NCI-H2107 treated with DMSO at 0.1 percent for 48 hours (cell line): ENCODE results near the gene ULBP2.
"Not testable (repeated sequence)": the region's sequence is repeated elsewhere in the genome, so short reads cannot be mapped to it uniquely, and the experiment has no call there.

Experiments
- DNase-seq: peaks from one replicate; lab custom pipeline; 2025; ENCODE audit not compliant: unreplicated experiment; lab: John Stamatoyannopoulos, UW

Gene ULBP2

DNA sequence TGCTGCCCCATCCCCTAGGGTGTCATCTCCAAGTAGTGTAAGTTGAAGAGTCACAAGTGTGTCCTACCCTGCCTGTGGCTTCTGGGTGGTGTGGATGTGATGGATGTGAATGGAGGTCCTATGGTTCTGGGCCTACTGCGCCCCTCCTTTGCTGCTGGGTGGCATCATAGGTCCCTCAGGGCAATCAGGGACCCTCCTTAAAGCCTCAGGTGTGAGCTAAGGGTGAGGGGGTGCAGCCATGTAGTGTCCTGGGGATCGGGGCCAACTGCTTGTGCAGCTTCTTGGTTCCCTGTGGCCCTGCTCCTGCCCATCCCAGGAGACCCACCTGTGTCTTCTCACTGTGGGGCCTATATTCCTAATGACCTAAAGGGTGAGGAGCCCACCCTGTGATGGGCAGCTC is 24.5 kb downstream of the ULBP2 start:
- DNase-seq, result not testable (repeated sequence)

DNA sequence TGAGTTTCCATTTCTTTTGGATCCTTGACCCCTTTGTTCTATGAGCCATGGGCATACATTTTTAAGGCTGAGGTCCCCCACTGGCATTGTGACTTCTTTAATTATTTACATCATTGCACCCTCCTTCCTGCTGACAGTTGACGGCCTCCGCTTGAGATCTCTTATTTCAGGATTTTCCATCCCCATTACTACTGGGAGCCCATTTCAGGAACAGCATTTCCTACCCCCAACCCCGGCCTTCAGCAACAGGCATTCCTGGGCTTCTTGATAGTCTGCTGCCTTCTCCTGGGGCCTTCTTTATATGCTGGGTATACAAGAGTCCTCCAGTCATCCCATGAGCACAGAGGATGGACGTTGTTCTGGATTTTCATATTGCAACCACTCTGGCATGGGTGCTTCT is 25.8 kb downstream of the ULBP2 start:
- DNase-seq, result no peak

DNA sequence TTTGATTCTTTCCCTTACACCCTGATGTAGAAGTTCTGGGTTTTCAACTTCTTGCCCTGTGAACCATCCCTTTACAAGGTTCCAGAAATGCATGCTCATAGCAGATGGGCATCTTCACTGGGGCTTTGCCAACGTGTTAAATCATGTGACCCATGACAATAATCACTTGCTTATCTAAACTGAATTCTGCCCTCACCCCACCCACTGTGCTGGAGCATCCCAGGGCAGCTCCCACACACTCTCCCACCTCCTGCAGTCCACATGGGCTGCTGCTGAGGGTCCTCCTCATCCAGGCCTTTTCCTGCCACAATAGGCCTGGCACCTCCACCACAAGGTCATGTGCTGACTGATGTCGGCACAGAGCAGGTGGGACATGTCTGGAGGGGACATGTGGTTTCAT is 26.2 kb downstream of the ULBP2 start:
- not testable (repeated sequence) for DNase-seq

DNA sequence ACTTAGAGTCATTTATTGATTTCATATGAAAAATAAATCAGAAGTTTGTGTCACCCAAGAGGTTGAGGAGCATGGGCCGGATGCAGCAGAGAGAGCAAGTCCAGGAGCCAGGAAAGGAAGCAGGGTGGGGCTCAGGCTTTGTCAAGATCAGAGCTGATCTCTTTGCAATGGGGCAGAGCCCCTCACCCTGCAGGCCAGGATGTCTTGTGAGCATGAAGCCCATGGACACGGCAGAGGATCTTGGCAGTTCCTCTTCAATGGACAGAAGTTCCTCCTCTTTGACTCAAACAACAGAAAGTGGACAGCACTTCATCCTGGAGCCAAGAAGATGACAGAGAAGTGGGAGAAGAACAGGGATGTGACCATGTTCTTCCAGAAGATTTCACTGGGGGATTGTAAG is 27.1 kb downstream of the ULBP2 start:
- DNase-seq, result not testable (repeated sequence)

DNA sequence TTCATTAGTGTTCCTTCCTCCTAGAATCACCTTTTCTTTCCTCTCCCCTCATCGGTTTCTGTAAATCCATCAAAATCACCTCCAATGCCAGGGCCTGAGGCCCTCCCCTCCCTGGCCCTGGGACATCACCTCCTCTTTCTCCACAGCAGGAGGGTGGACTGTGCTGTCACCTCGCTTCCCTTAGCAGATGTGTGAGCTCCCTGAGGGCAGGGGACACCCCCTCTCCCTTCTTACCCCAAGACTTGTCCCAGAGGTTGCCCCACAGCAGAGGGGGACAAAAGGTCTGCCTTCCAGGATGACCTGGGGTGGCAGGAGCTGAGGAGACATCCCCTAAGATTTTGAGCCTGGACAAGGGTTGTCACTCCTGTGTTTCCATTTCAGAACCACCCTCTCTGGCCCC is 27.8 kb downstream of the ULBP2 start:
- DNase-seq, result no peak

DNA sequence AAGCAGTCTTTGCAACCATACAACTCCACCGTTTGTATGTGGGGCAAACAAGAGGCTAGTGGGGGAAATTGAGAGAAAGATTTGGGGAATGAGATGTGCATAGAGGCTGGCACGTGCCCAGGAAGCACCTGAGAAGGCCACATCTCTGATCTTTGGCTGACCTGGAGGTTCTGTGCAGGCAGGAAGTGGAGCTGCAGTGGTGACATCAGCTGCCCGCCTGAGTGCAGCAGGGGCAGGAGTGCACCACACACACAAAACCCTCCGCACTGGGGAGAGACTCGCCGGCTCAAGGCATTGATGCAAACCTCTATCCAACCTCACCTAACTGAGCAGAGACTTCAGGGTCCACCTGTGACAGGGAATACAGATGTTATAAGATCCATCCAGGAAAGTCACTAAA is 32.6 kb downstream of the ULBP2 start:
- DNase-seq, result not testable (repeated sequence)

DNA sequence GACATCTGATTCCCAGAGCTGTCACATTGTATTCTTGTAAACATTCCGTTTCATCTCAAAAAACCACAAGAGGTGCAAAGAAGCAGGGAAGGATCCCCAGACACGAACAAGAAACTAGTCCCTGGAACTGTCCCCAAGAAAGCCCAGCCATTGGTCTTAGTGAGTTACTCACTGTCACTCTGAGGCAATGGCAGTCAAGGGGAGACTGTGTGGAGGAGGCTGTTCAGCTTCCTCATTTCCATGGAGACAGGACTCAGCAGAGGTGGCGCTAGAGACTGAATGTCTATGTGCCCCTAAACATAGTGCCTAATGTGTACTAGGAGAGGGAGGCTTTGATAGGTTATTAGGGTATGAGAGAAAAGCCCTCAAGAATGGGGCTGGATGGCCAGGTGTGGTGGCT is 33.0 kb downstream of the ULBP2 start:
- DNase-seq, result no peak

DNA sequence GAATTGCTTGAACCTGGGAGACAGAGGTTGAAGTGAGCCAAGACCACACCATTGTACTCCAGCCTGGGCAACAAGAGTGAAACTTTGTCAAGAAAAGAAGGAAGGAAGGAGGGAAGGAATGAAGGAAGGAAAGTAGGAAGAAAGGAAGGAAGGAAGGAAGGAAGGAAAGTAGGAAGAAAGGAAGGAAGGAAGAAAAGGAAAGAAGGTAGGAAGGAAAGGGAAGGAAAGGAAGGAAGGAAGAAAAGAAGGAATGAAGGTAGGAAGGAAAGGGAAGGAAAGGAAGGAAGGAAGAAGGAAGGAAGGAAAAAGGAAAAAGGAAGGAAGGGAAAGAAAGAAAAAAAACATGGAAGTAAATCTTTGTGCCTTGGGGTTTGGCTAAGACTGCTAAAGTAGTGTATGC is 33.6 kb downstream of the ULBP2 start:
- no peak for DNase-seq

DNA sequence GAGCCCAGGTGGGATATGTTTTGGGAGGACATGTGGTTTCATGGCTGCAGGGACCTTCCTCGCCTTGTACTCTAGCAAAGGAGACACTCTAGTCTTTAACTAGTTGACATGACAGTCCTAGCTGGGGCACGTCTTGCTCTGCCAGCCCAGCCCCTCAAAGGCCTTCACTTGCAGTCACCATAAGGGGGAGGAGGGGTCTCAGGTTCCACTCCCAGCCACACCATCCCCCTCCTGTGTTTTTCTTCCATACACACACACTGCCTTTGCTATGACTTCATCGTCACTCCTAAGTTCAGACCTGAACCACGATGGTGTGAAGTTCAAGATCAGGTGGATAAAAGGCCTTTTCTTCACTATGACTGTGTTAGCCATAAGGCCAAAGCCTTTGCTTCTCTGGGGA is 35.4 kb downstream of the ULBP2 start:
- no peak for DNase-seq

DNA sequence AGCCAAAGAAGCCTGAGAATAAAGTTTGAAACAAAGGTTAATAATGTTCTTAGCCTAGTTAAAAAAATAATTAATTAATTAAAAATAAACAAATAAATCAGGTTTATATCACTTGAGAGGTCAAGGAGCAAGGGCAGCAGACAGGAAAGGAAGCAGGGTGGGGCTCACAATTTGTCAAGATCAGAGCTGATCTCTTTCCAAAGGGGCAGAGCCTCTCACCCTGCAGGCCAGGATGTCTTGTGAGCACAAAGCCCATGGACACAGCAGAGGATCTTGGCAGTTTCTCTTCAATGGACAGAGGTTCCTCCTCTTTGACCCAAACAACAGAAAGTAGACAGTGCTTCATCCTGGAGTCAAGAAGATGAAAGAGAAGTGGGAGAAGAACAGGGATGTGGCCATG is 36.8 kb downstream of the ULBP2 start:
- no peak for DNase-seq

DNA sequence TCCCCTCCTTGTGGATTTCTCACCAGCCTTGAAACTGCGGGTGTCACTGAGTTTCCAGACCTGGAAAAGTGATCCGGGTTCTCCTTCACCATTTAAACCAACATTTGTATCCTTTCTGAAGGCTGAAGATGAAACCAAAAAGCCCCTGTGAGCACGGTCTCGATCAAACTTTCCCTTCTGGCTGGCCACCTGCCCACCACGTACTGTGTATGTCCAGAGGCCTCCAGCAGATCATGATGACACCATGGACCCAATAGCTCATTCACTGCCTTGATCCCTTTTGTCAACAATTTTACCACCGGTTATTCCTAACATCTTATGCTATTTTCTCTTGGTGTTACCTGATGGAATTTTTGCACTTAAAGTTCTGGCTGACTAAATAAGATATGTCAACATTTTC is 37.5 kb downstream of the ULBP2 start:
- DNase-seq, result no peak

DNA sequence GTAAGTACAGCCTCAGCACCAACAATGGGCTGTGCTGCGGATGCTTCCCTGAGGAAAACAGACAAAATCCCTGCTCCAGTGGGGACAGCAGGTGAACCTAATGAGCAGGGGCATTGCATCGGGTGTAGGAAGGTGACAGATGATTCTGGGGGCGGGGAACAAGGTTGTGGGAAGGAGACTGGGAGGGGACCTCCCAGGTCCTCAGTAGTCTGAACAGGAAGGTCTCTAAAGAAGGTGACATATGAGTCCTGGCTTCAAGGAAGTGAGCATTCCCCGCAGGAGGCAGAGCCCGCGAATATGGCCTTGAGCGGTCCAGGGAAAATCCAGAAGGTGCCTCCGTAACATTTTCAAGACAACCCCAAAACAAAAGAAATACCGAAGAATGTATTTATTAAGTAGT is 41.3 kb downstream of the ULBP2 start:
- DNase-seq, result no peak

DNA sequence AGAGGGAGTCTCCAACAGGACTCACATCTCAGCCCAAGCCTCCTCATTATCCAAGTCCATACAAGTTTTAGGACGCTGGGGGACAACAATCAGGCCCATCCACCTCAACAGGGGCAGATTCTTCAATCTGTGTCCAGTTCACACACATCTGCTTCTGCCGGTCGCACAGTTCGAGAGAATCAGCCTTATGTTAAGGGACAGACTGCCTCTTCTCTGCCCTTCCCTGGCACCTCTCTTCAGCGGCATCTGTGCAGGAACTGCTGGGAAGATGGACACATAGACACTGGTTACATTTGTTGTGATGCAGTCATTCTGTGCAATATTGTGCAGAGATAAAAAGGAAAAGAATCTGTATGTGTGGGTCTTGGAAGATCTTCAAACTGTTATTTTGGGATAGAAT is 43.0 kb downstream of the ULBP2 start:
- DNase-seq, result no peak

DNA sequence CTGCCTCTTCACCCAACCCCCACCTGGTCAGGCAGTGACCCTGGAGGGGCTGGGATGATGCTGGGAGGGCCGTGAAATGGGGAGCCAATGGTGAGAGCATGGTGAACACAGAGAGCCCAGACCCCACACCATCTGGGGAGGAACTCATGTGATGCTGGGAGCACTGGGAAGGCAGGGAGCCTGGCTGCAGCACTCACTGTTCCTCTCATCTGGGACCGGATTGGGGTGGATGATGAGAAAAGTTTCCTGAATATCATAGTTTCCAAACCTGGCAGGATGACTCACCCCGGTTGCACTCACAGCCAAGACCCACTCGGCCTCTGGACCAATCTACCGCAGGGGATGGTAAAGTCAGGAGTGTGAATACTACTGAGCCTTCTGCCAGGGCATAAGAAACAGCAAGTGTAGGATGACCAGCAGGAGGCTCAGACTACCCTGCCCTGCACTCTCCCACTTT is 43.7 kb downstream of the ULBP2 start:
- no peak for DNase-seq

DNA sequence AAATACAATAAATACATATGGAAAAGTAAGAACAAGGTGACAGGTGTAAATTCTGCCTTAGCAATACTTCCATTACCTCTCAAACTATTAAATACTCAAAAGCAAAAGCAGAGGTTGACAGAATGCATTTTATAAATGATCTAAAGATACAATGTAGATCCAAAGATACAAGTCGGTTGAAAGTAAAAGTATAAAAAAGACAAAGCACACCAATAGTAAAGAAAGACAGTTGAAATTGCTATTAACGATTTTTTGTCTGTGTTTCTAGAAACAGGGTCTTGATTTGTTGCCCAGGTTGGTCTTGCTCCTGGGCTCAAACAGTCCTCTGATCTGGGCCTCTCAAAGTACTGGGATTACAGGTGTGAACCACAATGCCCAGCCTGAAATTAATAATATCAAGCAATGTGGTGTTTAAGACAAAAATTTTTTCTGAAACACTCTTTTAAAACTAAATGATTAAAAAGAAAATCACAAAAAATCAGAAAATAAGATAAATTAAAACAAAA is 45.8 kb downstream of the ULBP2 start:
- no peak for DNase-seq

DNA sequence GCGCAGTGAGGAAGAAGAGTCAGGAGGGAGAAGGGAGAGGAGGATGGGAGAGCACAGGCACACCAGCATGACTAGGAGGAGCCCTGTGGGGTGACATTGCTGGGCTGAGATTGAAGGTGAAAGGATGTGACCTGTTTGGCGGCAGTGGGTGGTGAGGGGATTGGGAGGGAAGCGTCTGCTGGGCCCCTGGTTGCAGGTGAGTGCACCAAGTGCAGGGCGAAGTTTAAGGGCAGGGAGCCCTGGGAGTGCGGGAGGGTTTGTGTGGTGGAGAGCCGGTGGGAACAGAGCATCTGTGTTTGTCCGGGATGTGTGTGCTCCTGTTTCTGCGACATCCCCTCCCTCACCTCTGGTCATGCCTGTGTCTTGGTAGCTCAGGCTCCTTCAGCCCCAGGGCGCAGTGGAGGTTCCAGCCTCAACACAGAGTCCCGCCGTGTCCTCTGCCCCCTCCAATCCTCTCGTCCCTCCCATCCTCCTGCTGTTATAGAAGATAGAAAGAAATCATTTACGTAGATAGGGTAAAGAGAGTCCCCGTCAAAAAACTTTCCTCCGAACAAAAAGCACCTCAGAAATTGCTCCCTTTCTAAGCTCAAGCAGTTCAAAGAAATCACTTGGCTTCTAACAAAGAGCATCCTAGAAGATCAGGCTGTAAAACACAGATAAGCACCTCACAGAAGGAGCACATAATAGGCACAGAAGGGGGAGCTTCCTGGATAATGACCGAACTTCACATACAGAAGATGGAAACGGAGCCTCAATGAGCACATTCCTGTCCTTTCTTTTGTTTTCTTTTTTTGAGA is 46.9 kb downstream of the ULBP2 start:
- no peak for DNase-seq

DNA sequence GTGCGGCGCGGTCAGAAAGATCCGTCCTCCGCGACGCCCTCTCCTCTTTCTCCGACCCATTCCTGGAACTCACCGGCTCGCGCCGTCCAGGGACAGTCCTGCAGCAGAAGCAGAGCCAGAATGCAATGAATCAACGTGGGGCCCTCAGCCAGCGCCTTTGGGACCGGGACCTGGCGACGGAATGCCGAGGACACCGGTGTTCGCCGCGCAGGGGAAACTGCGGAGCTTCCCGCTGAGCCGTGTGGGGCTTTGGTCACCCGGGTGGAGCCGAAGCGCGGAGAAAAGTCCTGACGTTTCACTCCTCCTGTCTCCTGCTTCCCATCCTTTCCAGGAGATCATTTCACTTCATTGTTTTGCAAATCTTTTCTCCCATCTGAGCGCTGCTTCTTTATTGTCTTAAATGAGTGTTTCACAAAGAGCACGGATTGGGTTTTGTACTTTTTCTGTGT is 48.4 kb downstream of the ULBP2 start:
- DNase-seq, result no peak

DNA sequence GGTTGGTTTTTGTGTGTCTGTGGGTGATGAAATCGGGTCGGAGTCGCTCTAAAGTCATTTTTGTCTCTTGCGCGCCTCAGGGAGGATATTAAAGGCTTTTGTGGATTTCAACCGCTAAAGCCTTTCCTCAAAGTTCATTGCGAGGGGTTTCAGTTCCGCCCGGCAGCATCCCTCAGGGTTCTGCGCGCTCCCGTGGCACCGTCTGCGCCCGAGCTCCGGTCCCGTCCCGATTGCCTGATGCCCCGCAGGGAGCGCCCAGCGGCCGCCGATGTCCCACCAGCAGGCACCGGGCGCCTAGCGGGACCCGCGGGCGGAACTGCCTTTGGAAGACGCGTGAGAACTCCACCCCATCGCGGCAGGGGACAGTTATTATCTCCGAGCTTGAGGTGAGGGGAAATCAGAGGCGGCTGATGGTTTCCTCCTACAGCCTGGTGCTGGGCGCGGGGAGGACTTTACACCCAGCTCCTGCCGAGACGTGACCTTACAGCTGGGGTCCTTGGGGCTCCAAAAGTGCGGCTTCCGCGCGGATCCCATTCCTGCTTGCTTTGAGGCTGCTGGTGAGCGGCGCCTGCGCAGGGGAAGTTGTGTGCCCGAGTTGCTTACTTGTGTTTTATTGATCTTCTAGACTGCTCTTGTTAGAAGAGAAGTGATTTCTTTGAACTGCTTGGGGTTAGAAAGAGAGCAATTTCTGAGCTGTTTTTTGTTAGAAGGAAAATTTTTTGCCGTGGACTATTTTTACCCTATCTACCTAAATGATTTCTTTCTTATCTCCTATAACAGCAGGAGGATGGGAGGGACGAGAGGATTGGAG is 49.1 kb downstream of the ULBP2 start:
- no peak for DNase-seq

DNA sequence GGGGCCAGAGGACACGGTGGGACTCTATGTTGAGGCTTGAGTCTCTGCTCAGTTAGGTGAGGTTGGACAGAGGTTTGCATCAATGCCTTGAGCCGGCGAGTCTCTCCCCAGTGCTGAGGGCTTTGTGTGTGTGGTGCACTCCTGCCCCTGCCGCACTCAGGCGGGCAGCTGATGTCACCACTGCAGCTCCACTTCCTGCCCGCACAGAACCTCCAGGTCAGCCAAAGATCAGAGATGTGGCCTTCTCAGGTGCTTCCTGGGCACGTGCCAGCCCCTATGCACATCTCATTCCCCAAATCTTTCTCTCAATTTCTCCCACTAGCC is 49.6 kb downstream of the ULBP2 start:
- DNase-seq, result not testable (repeated sequence)

DNA sequence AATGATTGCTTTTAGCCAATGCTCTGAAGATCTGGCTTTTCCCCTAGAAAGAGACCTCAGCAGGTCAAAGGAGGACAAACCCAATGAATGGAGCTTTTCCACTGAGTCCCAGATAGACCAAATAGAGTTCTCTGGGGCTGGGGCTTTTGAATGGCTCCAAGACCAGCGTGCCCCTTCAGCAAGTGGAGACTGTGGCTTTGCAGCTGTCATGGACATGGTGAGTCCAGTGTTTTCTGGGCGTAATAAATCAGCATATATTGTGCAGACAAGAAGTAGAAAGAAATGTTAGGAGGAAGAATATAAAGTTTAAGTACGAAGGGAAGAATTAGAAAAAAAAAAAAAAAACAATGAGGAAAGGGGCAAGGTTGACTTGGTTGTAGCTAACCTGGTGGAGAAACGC is 50.0 kb downstream of the ULBP2 start:
- DNase-seq, result no peak

DNA sequence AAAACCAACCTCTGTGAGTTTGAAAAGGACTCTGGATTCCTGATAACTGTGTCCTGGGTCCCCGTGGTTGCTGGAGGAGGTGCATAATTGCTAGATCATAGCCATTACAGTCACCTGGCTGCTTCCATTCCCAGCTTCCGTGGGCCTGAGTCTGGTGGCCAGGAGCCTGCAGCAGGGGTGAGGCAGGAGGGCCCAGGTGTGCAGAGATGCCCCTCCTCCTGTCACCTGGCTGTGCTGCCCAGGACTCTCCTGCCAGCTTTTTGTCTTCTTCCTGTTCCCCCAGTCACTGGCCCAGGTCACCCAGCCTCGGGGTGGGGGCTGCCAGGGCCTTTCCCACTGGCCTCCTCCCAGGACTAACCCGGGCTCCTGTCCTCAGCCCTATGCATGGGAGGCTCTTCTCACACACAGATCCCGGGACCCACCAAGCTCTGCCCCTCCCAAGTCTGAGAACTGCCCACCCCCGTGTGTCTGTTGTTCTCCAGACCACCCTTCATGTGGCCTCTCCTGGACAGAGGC is 53.5 kb downstream of the ULBP2 start:
- no peak for DNase-seq

DNA sequence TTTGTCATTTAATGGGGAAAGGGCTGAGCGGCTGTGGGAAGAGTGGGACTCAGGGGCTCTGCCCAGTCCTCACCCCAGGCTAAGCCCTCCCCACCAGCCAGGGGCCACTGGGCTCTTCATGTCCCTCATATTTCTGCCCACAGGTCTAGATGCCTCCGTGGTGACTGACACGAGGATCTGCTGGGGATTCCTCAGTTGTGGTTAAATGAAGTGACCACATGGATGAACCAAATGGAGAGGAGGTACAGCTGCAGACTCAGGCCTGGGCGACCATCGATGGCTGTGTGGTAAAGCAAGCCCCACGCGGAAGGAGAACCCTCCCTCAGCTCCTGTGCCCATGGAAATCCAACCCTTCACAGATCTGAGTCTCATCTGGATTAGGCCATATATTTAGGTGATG is 54.2 kb downstream of the ULBP2 start:
- DNase-seq, result no peak
